ENCODE data around the gene KCNJ10.

KCNJ10 gene

GRCh38 chr1:160082926-160083325, 13.0 kb upstream of the KCNJ10 start:
- no peak for DNase-seq

GRCh38 chr1:160082487-160082886, 12.5 kb upstream of the KCNJ10 start:
- no peak for DNase-seq

- no peak for DNase-seq
Measured at GRCh38 chr1:160081261-160081936, 11.4 kb upstream of the KCNJ10 start, which contains the start of gene KCNJ9. Gene KCNJ9, plus strand, starts transcription at chr1:160081538. Its CDS starts 2,493 bp downstream, at chr1:160084031.

GRCh38 chr1:160080381-160081100, 10.6 kb upstream of the KCNJ10 start:
- no peak for DNase-seq

DNA sequence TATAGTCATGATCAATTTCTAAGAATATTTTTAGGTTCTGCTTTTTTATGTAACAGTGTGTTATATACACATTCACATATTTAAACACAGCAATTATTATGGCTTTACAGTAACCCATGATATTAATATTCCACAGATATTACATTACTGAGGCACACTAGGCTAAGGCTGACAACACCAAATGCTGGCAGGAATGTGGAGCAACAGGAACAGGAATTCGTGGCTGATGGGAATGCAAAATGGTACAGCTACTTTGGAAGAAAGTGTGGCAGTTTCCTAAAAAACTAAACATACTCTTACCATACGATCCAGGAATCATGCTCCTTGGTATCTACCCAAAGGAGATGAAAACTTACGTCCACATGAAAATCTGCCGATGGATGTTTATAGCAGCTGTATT, 9.5 kb upstream of the KCNJ10 start:
- no peak for DNase-seq

- DNase-seq, result peak; percentile 9 to 63 (median 40)
Measured at GRCh38 chr1:160078512-160079195, 8.7 kb upstream of the KCNJ10 start.

DNA sequence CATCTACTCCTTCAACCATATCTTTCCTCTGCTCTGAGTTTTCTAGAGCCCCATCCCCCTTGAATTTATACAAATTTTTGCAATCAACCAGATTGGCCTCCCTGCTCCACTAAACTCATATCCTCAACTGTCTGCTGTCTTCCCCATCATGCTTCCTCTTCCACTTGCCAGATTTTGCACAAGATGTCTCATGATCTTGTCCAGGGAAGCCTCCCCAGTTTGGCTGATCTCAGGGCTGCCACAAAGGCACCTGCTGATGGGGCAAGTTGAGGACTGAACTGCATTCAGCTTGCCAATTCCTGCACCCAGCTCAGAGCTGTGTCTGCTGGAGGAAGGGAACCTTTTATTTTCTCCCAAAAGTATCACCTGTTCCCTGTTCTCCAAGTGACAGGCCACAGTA, 7.5 kb upstream of the KCNJ10 start:
- DNase-seq, result no peak

DNA sequence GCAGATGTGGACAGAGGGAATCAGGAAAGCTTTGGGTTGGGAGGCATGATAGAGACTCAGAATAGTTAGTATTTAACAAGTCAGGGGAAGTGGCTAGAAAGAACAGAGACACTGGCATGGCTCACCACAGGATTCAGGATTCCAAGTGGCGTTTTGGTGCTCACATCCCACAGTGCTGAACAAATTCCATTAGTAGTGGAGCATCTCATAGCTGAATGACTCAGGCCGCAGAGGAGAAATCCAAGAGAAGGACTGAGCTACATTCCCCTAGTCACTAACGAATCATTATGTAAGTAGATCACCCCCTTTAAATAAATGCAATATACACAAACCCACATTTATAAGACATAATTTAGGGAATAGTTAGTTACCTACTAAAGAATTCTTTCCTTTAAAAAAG, 6.3 kb upstream of the KCNJ10 start:
- DNase-seq, result no peak

GRCh38 chr1:160075836-160076235, 5.9 kb upstream of the KCNJ10 start:
- DNase-seq, result no peak

- no peak for DNase-seq
Measured at GRCh38 chr1:160074865-160075264, 4.9 kb upstream of the KCNJ10 start.

DNA sequence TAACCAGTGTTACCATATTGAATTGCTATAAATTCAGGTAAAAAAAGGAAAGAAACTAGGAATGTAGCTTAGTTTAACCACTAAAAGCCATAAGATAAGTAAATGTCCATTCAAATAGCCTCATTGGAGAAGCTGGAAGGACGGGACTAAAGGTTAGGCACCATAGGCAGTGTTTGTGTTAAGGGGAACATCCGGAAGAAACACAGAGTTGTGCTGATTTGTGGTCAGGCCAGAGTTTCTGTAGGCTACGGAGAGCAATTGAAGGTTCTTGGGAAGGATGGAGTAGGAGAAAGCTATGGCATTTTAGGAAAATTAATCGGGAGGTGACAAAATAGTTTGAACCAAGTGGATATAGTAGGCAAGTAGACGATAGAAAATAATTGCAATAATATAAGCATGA, 1.3 kb upstream of the KCNJ10 start:
- no peak for DNase-seq

DNA sequence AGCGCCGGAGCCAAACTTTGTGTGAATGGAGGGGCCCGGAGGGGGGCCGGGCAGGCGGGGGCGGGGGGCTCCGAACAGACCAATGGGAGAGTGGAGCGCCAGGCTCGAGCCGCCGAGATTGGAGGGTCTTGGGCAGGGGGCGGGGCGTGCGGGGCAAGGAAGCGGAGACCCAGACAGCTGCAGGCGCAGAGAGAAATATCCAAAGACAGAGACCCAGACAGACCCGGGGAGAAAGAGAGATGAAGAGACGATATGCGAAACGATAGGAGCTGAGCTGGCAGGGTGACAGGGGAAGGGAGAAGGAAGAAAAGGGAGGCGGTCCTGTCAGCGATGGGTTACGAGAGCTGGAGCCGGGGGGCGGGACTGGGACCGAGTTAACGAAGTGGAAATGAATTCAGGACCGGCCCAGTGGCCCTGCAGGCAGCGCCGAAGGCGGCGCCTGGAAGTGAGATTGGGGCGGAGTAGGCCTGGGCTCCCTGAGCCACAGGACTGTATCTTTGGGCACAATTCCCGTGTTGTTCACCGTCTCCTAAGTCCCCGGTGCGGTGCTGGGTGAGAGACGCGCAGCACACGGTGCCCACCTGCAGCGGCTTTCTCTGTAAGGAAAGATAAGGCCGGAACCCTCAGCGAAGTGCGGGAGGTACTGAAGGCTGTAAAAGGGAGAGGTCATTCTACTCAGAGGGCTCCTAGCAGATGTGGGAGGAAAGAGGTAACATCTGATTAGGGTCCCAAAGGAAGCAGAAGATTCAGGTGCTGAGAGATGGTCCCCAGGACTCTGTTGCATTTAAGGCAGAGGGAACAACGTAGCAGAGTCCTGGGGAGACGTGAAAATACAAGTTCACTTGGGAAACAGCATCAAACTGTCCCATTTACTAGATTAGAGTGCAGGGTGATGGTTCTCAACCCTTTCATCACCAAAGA, 543 bp upstream of the KCNJ10 start:
- peak; percentile 55 to 81 (median 72) for DNase-seq

DNA sequence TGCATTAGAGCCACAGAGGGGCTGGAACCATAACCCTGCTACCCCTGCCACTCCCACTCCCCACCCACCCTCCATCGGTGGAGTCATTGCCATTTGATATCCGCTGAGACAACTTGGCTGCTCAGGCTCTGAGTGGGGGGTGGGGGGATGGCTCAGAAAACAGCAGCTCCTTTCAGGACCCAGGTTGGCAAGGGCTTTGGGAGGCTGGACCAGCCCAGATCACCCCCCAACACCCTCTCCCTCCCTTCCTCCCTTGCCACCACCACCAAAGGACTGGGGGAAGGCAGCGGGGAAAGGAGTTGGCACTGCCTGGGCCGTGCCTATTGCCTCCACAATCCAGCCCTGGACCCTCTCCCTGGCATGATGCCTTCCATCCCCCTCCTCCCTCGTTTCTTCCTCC, 1.7 kb downstream of the KCNJ10 start:
- DNase-seq, result no peak

DNA sequence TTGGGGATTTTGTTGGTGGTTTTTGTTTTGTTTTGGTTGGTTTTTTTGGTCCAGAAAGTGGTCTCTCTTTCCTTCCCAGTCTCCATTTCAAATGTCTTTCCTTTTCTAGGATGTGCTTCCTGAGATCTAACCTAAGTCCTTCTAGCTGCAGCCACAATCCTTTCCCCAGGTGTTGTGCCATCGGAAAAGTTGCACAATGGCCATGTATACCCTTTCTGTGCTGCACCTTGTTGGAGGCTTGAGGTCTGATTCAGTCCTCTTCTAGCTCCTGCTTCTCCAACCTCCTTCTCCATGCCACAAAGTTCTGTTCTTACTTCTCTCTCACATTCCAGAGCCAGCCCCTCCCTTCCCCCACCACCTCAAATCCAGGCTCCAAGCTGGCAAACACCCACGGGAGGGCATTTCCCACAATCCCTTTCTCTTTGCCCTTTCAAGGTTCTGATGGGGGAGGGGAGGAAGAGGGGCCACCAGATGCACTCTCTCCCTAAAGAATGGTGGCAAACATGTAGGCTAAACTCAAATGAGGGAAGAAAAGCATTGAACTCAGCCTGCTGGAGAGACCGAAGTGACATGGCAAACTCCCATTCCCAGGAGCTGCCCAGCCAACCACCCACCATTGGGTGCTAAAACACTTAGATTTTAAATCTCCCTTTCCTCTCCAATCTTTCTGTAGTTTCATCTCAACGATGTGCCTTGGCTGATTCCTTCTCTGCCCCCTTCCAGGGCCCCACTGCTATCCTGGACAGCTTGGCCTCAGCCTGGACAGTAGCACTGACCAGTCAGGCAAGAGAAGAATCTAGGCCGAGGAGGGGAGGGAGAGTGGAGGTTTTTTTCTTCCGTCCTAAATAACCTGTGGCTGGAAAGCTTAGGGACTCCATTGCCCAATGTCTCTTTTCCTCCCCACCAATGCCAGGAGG, 2.9 kb downstream of the KCNJ10 start:
- DNase-seq, result no peak

- no peak for DNase-seq
Measured at GRCh38 chr1:160064746-160065145, 5.2 kb downstream of the KCNJ10 start.

- DNase-seq, result no peak
Measured at GRCh38 chr1:160064164-160064563, 5.8 kb downstream of the KCNJ10 start.

- DNase-seq, result no peak
Measured at GRCh38 chr1:160063176-160063575, 6.8 kb downstream of the KCNJ10 start.

DNA sequence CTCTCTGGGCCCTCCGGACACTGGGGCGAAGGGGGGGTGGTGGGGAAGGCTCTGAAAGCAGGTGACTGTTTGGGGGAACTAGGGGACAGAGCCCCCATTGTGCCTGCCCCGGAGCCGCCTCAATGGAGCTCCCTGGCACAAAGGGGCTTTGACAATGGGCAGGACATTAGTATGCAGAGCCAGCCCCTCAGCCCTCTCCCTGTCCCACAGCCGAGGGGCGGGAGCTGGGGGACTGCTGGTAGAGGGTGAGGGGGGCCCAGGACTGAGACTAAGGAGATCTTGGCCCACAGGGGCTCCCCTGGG, 7.8 kb downstream of the KCNJ10 start:
- DNase-seq, result no peak

GRCh38 chr1:160061369-160062229, 8.4 kb downstream of the KCNJ10 start:
- no peak for DNase-seq

- DNase-seq, result no peak
Measured at GRCh38 chr1:160058087-160058486, 11.9 kb downstream of the KCNJ10 start.

DNA sequence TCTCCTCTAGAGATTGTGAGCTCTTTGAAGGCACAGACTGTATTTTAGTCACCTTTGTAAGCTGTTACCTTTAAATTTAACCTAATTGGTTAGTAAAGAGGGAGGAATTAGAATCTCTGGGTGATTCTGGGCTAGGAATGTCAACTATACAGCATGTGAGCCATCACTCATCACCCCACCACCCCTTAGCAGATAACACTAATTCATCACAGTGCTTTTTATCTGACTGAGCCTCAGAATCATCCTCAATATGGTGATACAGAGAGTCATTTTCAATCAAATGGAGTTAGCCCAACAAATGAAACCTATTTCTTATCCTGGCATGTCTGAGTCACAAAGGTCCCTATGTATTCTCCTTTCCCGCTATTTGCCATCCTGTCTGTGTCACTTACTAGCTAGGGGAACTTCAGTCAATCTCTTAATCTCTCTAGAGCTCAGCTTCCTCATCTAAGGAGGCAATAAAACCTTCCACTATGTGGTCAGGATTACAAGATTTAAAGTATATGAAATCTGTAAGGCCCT, 13.3 kb downstream of the KCNJ10 start:
- no peak for DNase-seq
